IPS DF 6.9 (cell line): ENCODE data around the gene SLC6A17.

Experiments
- DNase-seq: peaks from one replicate; pipeline ENCODE4 v3.0.0-alpha.2; 2013; ENCODE audit warnings: low read depth, low spot score
- H3K27ac ChIP-seq: one replicate; pipeline ENCODE4 v1.5.1; 2013; ENCODE audit warnings: low read length, control low read depth
- H3K27me3 ChIP-seq: 2 replicates; pipeline ENCODE4 v1.6.1; 2013; ENCODE audit warnings: mild to moderate bottlenecking, low read length; ENCODE audit not compliant: control insufficient read depth, insufficient read depth
- H3K36me3 ChIP-seq: 2 replicates; pipeline ENCODE4 v1.6.1; 2013; ENCODE audit warnings: low read length; ENCODE audit not compliant: control insufficient read depth, insufficient read depth
- H3K4me1 ChIP-seq: 2 replicates; pipeline ENCODE4 v1.6.1; 2013; ENCODE audit warnings: low read length; ENCODE audit not compliant: control insufficient read depth, insufficient read depth
- H3K4me3 ChIP-seq: 2 replicates; pipeline ENCODE4 v1.5.1; 2013; ENCODE audit warnings: mild to moderate bottlenecking, low read length
- H3K9me3 ChIP-seq: 2 replicates; pipeline ENCODE4 v1.6.1; 2013; ENCODE audit warnings: low read length, inconsistent platforms; ENCODE audit not compliant: control insufficient read depth, insufficient read depth
- WGBS: extraction: QIAGEN DNeasy Blood & Tissue Kit; methylation state at CpG from one replicate; pipeline ENCODE4 v1.1.7; 2013; ENCODE audit warnings: mixed read lengths, missing lambda C conversion rate; ENCODE audit not compliant: insufficient read length, insufficient coverage; 5-methylcytosine and 5-hydroxymethylcytosine counted together

SLC6A17 gene

GRCh38 chr1:110228869-110229268 is 78.6 kb downstream of the SLC6A17 start:
- H3K4me3 ChIP-seq: no peak overlapping the region
- DNase-seq: no peak
- H3K27ac ChIP-seq: no peak overlapping the region
- WGBS: no CpG with 5 or more reads among the region's 9 CpGs
- 0 out of 2 replicates have a peak, but pooled peaks cover 3% of the 10 kb centered on the region for H3K4me1 ChIP-seq
- no peaks in the 10 kb centered on the region for H3K9me3 ChIP-seq
- H3K36me3 ChIP-seq: no peaks in the 10 kb centered on the region; the same call in 1 of the 2 replicates
- no peaks in the 10 kb centered on the region for H3K27me3 ChIP-seq

DNA sequence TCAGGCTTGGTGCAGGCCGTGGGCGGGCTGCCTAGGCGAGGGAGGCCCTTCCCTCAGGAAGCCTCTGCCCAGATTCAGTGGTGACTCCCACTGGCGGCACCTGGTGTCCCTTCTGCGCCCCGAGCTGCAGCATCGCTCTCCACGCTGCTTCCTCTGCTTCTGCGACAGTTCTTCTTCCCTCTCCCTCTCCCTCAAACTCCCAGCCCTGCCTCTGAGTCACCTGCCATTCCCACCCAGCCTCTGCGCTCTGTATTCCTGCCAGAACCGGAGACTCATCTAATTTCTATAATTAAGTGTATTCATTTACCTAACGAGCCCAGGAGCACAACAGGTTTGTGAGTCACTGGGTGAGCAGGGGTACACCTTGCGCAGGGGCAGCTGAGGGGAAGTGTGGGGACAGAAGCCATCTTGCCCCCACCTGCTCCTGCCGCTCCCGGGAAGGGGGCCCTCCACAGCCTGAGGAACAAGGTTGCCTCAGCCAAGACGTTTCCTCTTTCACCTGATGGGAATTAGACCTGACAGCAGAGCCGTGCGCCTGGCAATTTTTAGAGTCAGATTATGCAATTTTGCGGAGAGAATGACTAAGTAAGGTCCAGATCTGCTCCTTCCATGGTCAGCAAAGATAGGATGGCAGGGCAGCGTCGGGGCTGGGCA is 79.2 kb downstream of the SLC6A17 start:
- Histone ChIP-seq H3K27me3 (no peaks in the 10 kb centered on the region), H3K4me1 (0 out of 2 replicates have a peak, but pooled peaks cover 4% of the 10 kb centered on the region), H3K4me3 (no peak overlapping the region), H3K36me3 (no peaks in the 10 kb centered on the region; the same call in 1 of the 2 replicates), H3K27ac (no peak overlapping the region), H3K9me3 (no peaks in the 10 kb centered on the region)
- no peak for DNase-seq
- no CpG with 5 or more reads among the region's 21 CpGs for WGBS

- no peak overlapping the region for H3K27ac ChIP-seq
- no CpG with 5 or more reads among the region's 11 CpGs for WGBS
- DNase-seq: no peak
Observed at GRCh38 chr1:110230381-110231199, 80.3 kb downstream of the SLC6A17 start.

GRCh38 chr1:110233861-110234260 is 83.6 kb downstream of the SLC6A17 start:
- Histone ChIP-seq H3K4me3 (no peak overlapping the region), H3K36me3 (no peaks in the 10 kb centered on the region; the same call in 1 of the 2 replicates), H3K27ac (no peak overlapping the region), H3K9me3 (no peaks in the 10 kb centered on the region), H3K27me3 (no peaks in the 10 kb centered on the region), H3K4me1 (0 out of 2 replicates have a peak, but pooled peaks cover 4% of the 10 kb centered on the region)
- no peak for DNase-seq
- WGBS: no CpG with 5 or more reads among the region's 2 CpGs

More at GRCh38 chr1:110230381-110231199, 80.3 kb downstream of the SLC6A17 start:
- Histone ChIP-seq H3K27me3 (no peaks in the 10 kb centered on the region), H3K36me3 (no peaks in the 10 kb centered on the region; the same call in 1 of the 2 replicates), H3K4me1 (0 out of 2 replicates have a peak, but pooled peaks cover 4% of the 10 kb centered on the region), H3K4me3 (no peak overlapping the region), H3K9me3 (no peaks in the 10 kb centered on the region)

- H3K9me3 ChIP-seq: no peaks in the 10 kb centered on the region
- no CpG with 5 or more reads among the region's 5 CpGs for WGBS
Observed at GRCh38 chr1:110234691-110235090, 84.4 kb downstream of the SLC6A17 start.

GRCh38 chr1:110235181-110235833 is 85.0 kb downstream of the SLC6A17 start:
- Histone ChIP-seq H3K9me3 (no peaks in the 10 kb centered on the region), H3K36me3 (no peaks in the 10 kb centered on the region), H3K4me1 (0 out of 2 replicates have a peak, but pooled peaks cover 3% of the 10 kb centered on the region), H3K4me3 (no peak overlapping the region), H3K27ac (no peak overlapping the region), H3K27me3 (no peaks in the 10 kb centered on the region)
- WGBS: no CpG with 5 or more reads among the region's 13 CpGs
- DNase-seq: no peak

More at GRCh38 chr1:110234691-110235090, 84.4 kb downstream of the SLC6A17 start:
- Histone ChIP-seq H3K27me3 (no peaks in the 10 kb centered on the region), H3K4me3 (no peak overlapping the region), H3K4me1 (0 out of 2 replicates have a peak, but pooled peaks cover 3% of the 10 kb centered on the region), H3K36me3 (no peaks in the 10 kb centered on the region; the same call in 1 of the 2 replicates), H3K27ac (no peak overlapping the region)
- no peak for DNase-seq

DNA sequence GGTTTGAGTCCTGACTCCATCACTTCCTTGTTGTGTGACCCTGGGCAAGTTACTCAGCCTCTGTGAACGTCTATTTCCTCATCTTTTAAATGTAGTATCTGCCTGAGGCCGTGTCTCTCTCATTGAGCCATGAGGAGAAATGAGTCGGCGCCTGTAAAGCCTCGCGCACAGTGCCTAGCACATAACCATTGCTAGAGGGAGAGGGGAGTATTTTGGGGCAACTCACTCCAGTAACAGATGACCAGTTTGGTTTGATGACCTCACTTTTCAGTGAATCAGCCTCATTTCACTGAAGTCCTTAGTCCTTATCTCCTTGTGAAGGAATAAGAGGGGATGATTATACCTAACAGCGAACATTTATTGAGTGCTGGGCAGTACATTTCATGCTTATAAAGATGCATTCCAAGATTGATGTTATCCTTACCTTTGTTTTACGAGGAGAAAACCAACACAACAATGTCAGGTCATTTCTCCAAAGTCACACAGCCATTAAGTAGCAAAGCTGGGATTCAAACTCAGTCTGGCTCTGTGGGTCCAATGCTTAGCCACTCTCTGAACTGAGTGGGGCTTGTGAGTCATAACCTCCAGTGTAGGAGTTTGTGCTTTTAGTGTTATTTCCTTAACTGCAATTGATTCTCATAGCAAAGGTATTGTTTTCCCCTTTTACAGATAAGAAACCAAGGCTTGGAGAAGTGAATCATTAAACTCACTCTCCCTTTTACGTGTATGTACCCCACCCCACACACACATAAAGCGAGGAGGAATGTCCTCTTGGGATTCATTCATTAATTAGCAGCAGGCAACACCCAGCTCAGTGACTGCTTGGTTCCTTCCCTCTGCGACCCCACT is 85.8 kb downstream of the SLC6A17 start:
- H3K36me3 ChIP-seq: no peaks in the 10 kb centered on the region
- no peaks in the 10 kb centered on the region for H3K9me3 ChIP-seq
- 0 out of 2 replicates have a peak, but pooled peaks cover 3% of the 10 kb centered on the region for H3K4me1 ChIP-seq
- no peak for DNase-seq
- no CpG with 5 or more reads among the region's 11 CpGs for WGBS
- H3K4me3 ChIP-seq: no peak overlapping the region
- H3K27me3 ChIP-seq: no peaks in the 10 kb centered on the region
- no peak overlapping the region for H3K27ac ChIP-seq

DNA sequence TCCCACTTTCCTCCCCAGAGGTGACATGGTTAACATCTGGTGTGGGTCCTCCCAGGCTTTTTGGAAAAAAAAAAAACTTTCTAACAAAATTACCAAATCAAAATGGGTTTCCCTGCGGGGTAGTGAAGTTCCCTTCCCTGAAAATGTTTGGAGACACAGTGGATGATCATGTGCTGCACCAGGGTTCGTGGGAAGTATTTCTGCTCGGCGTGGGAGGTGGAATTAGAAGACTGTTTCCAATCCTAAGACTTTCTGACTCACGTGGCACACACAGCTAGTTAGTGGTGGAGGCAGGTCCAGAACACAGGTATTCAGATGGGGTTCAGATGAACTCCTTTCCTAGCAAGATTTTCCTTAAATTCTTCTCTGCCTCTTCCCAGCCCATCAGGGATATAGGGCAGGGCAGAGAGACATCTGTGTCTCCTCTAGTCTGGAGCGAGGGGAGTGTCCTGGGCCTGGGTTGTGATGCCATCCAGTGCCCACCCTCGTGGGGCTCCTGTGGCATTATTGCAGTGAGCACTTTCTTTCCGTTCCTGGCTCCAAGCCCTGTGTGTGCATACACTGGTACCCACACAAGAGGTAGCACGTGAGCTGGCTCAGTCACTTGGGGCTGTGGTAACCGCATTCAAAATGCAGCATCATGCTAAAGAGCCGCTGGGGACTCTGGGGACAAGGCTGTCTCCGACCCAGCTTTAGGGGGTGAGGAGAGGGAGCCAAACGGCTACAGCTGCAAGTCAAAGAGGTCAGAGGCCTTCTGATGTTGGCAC is 87.3 kb downstream of the SLC6A17 start:
- WGBS: no CpG with 5 or more reads among the region's 13 CpGs
- H3K9me3 ChIP-seq: no peaks in the 10 kb centered on the region
- H3K27me3 ChIP-seq: no peaks in the 10 kb centered on the region
- no peak for DNase-seq
- peaks cover 9% of the 10 kb centered on the region for H3K4me1 ChIP-seq
- H3K36me3 ChIP-seq: no peaks in the 10 kb centered on the region
- H3K27ac ChIP-seq: no peak overlapping the region
- H3K4me3 ChIP-seq: no peak overlapping the region
